Kidney (tissue), 14 donors: ENCODE results near the gene APH1A. TPM values are rescaled to one million over a fixed set of nuclear protein-coding genes. Genes with fewer than 3 reads are reported as not detected.
"Not testable (repeated sequence)": the region's sequence is repeated elsewhere in the genome, so short reads cannot be mapped to it uniquely, and the experiment has no call there.

ENCODE experiments used
- DNase-seq, 5 donors: peaks; one replicate each; pipeline ENCODE4 v3.0.0-alpha.2; 2013 to 2020
- FAIRE-seq: peaks from 2 replicates; lab custom pipeline; 2012; peaks lifted over from hg19 to GRCh38; lab: Jason Lieb, UNC
- H3K27ac ChIP-seq, 2 donors: one replicate each; pipeline ENCODE4 v1.7.0; 2013; ENCODE audit warnings: low read depth in 2 of 2, low read length in 2 of 2, inconsistent platforms in 1 of 2
- H3K27me3 ChIP-seq: one replicate; pipeline ENCODE4 v1.7.1; 2013; ENCODE audit warnings: low read length, inconsistent platforms; ENCODE audit not compliant: control insufficient read depth, insufficient read depth
- H3K36me3 ChIP-seq, 3 donors: one replicate each; pipeline versions ENCODE4 v1.7.0 to v1.7.1; 2013; ENCODE audit warnings: low read length in 3 of 3, control low read depth in 1 of 3, inconsistent platforms in 1 of 3; ENCODE audit not compliant: insufficient read depth in 3 of 3, control insufficient read depth in 2 of 3
- H3K4me1 ChIP-seq, 3 donors: one replicate each; pipeline versions ENCODE4 v1.7.0 to v1.7.1; 2013; ENCODE audit warnings: low read length in 3 of 3, inconsistent platforms in 1 of 3, low read depth in 1 of 3; ENCODE audit not compliant: control insufficient read depth in 2 of 3, insufficient read depth in 2 of 3
- H3K4me3 ChIP-seq, 3 donors: one replicate each; pipeline versions ENCODE4 v1.7.0 to v1.8.1; 2013; ENCODE audit warnings: low read length in 3 of 3, control low read depth in 1 of 3, inconsistent platforms in 1 of 3
- H3K9ac ChIP-seq, 3 donors: one replicate each; pipeline versions ENCODE4 v1.7.0 to v1.7.1; 2013; ENCODE audit warnings: low read length in 3 of 3, control low read depth in 1 of 3, inconsistent platforms in 1 of 3
- H3K9me3 ChIP-seq, 3 donors: one replicate each; pipeline versions ENCODE4 v1.7.0 to v1.7.1; 2013; ENCODE audit warnings: low read length in 3 of 3, control low read depth in 1 of 3, inconsistent platforms in 1 of 3; ENCODE audit not compliant: control insufficient read depth in 2 of 3, insufficient read depth in 1 of 3
- CTCF ChIP-seq: IDR thresholded peaks from 3 replicates; pipeline ENCODE4 v1.5.1; 2012; ENCODE audit warnings: mild to moderate bottlenecking, moderate library complexity, borderline replicate concordance; ENCODE audit not compliant: insufficient read depth; ENCODE audit errors: extremely low read depth
- intact Hi-C: fragments of 100-400 bp; cut with DNase I; formaldehyde crosslinking; loops from one replicate; pipeline ENCODE4 v1.11.1; 2022
- polyA plus RNA-seq: library from polyadenylated mRNA; stranded (reverse); fragments of 350-450 nt; fragmentation: Illumina TruSeq; extraction: RNeasy Lipid Tissue Mini Kit (QIAGEN cat#74804); gene quantifications from one replicate; pipeline ENCODE4 v1.2.3, GENCODE V29; 2014; ENCODE audit warnings: low read depth, low replicate concordance; ENCODE audit not compliant: insufficient read depth
- total RNA-seq: library from RNA; stranded (reverse); fragmentation: NEBNext Ultra II Directional; extraction: Animal tissue kit (Norgen Biotek cat#: 25700); gene quantifications from one replicate; pipeline ENCODE4 v1.2.1, GENCODE V29; 2021
- donor health status: control.
- donor health status: control.
- donor health status: control.
- donor health status: control.
- donor health status: control.
- donor health status: DM: yes; HTN: yes; CAD: no.
- donor health status: Normal renal cell carcinoma (clear cell type).

Gene APH1A
- total and polyA plus RNA-seq, 2 donors from 2014 or later: 116 to 147 TPM

GRCh38 chr1:150221552-150221951 lies 47.3 kb downstream of the APH1A start:
- Histone ChIP-seq H3K4me3 (no peak overlapping the region), H3K9me3 (no peaks in the 10 kb centered on the region), H3K27me3 (no peaks in the 10 kb centered on the region), H3K27ac (no peak overlapping the region), H3K9ac (no peak overlapping the region), H3K4me1 (no peaks in the 10 kb centered on the region), H3K36me3 (peaks cover 4 to 17% (median 7%) of the 10 kb centered on the region in 3 donors)
- DNase-seq (peak in 1 of 5 donors; percentile 24), FAIRE-seq (no peak)
- intact Hi-C loops: no loop called here
- peak; percentile 35 for TF ChIP-seq CTCF

GRCh38 chr1:150215855-150216254 lies 53.0 kb downstream of the APH1A start:
- H3K27me3 ChIP-seq, H3K27ac ChIP-seq, H3K4me3 ChIP-seq, intact Hi-C loops, H3K9ac ChIP-seq, FAIRE-seq, H3K36me3 ChIP-seq, DNase-seq, H3K4me1 ChIP-seq, H3K9me3 ChIP-seq: not testable (repeated sequence)

Other genes with a start within 250 kb of the APH1A start
- gene VPS45, start 201.2 kb downstream of the APH1A start, total RNA-seq: 41.7 TPM
- 33.1 TPM for gene VPS45, start 201.2 kb downstream of the APH1A start, polyA plus RNA-seq
- 32.7 TPM for gene PLEKHO1, start 119.1 kb downstream of the APH1A start, total RNA-seq
- 28.0 TPM for gene PLEKHO1, start 119.1 kb downstream of the APH1A start, polyA plus RNA-seq
- gene ANP32E, start 32.9 kb downstream of the APH1A start, total RNA-seq: 41.7 TPM
- 22.1 TPM for gene ANP32E, start 32.9 kb downstream of the APH1A start, polyA plus RNA-seq
- gene CA14, start 11.2 kb downstream of the APH1A start, total RNA-seq: 0.35 TPM
- 0.41 TPM for gene CA14, start 11.2 kb downstream of the APH1A start, polyA plus RNA-seq
- 17.1 TPM for gene C1orf54, start 3.8 kb upstream of the APH1A start, total RNA-seq
- gene C1orf54, start 3.8 kb upstream of the APH1A start, polyA plus RNA-seq: 67.2 TPM
- gene CIART, start 13.5 kb upstream of the APH1A start, total RNA-seq: 8.8 TPM
- 9.1 TPM for gene CIART, start 13.5 kb upstream of the APH1A start, polyA plus RNA-seq
- gene MRPS21, start 24.8 kb upstream of the APH1A start, total RNA-seq: 71.7 TPM
- gene MRPS21, start 24.8 kb upstream of the APH1A start, polyA plus RNA-seq: 134 TPM
- gene PRPF3, start 52.5 kb upstream of the APH1A start, total RNA-seq: 62.3 TPM
- gene PRPF3, start 52.5 kb upstream of the APH1A start, polyA plus RNA-seq: 24.0 TPM
- 40.4 TPM for gene RPRD2, start 95.1 kb upstream of the APH1A start, total RNA-seq
- 9.1 TPM for gene RPRD2, start 95.1 kb upstream of the APH1A start, polyA plus RNA-seq
- 25.6 TPM for gene TARS2, start 218.4 kb upstream of the APH1A start, total RNA-seq
- gene TARS2, start 218.4 kb upstream of the APH1A start, polyA plus RNA-seq: 20.4 TPM
- gene ECM1, start 239.1 kb upstream of the APH1A start, total RNA-seq: 9.2 TPM
- 36.4 TPM for gene ECM1, start 239.1 kb upstream of the APH1A start, polyA plus RNA-seq
- not detected for gene FALEC, start 246.7 kb upstream of the APH1A start, total RNA-seq
- gene FALEC, start 246.7 kb upstream of the APH1A start, polyA plus RNA-seq: not detected